ENCODE results near the gene SH3BP5L.
A peak's percentile ranks its signal among the peaks of the same experiment; 100 is the strongest.

SH3BP5L gene

GRCh38 chr1:248825136-248825535 lies 579 bp downstream of the SH3BP5L start:
- DNase-seq: no peak

DNA sequence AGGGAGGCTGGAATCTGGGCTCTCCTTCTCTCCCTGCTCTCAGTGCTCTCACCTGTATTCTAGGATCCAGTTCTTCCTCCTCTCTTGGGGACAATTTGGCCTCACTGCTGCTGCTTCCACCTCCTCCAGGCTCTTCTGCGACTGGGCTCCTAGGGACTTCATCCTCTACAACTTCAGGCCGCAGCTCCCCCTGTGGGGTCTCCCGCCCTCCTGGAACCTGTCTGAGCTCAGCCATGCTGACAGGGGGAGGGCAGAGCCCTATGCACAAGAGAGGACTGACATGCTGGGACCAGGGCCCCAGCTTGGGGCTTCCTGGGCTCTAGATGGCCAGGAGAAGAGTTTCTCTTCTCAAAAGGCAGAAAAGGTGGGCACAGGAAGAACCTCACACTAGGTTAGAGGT lies 1.0 kb downstream of the SH3BP5L start:
- no peak for DNase-seq

DNA sequence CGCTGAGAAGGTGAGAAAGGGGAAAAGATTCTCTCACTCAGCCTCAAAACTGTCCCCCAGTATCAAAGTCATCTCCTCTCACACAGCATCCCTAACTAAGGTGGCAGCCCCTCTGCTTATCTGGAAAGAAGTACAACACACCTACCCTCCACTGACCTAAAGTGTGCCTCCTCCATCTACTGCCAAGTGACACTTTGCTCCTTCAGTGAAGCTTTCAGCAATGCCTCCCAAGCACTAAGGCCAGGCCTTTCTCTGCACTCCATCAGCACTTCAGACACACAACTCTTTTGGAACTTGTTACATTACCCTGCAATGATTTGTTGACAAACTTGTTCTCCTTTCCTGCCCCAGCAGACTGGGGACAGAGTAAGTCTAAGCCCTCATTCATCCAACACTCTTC lies 1.4 kb downstream of the SH3BP5L start:
- DNase-seq: no peak

GRCh38 chr1:248823517-248824001 lies 2.2 kb downstream of the SH3BP5L start:
- DNase-seq: no peak

DNA sequence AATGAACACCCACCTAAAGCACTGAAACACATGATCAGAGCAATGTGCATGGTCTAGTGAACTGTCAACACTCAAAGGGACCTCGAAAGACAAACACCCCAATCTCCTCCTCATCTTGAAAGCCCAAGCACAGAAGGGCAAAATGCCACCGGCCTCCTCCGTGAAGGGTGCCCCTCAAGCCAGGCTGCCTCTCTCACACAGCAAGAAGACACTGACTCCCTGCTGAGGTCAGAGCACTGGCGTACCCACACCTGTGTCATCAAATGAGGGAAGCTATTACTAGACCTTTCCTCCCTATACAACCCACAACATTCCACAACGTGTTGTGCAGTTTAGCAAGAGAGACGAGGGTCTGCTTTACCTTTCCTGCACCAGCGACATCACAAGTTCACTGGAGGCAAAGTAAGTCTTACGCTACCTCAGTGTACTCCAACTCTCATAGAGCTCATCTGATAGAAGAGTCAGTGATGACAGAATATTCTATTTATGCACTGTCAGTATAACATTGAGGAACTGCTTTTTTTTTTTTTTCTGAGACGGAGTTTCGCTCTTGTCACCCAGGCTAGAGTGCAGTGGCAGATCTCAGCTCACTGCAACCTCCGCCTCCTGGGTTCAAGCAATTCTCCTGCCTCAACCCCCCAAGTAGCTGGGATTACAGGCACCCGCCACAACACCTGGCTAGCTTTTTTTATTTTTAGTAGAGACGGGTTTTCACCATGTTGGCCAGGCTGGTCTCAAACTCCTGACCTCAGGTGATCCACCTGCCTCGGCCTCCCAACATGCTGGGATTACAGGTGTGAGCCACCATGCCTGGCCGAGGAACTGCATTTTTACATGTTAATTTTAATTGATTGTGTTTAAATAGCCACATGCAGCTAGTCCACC lies 3.3 kb downstream of the SH3BP5L start:
- DNase-seq: no peak

DNA sequence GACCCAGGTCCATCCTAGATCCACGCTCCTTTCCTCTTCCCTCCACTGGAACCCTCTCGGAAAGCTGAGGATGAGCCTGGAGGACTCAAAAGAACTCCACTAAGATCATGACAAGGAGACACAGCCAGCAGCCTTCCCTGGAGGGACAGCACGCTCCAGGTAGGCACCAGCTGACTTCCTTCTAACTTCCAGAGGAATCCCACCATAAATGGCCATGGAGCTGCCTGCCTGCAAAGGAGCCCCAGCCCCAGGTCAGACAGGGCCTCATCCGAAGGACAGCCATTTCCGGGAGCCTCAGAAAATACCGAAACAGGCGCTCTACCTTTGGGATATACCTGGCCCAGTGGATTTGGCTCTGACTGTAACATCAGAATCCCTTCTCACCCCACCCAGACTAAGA lies 4.1 kb downstream of the SH3BP5L start:
- no peak for DNase-seq

GRCh38 chr1:248821101-248821500 lies 4.6 kb downstream of the SH3BP5L start:
- DNase-seq: peak; percentile 52

GRCh38 chr1:248820041-248820585 lies 5.6 kb downstream of the SH3BP5L start:
- no peak for DNase-seq

DNA sequence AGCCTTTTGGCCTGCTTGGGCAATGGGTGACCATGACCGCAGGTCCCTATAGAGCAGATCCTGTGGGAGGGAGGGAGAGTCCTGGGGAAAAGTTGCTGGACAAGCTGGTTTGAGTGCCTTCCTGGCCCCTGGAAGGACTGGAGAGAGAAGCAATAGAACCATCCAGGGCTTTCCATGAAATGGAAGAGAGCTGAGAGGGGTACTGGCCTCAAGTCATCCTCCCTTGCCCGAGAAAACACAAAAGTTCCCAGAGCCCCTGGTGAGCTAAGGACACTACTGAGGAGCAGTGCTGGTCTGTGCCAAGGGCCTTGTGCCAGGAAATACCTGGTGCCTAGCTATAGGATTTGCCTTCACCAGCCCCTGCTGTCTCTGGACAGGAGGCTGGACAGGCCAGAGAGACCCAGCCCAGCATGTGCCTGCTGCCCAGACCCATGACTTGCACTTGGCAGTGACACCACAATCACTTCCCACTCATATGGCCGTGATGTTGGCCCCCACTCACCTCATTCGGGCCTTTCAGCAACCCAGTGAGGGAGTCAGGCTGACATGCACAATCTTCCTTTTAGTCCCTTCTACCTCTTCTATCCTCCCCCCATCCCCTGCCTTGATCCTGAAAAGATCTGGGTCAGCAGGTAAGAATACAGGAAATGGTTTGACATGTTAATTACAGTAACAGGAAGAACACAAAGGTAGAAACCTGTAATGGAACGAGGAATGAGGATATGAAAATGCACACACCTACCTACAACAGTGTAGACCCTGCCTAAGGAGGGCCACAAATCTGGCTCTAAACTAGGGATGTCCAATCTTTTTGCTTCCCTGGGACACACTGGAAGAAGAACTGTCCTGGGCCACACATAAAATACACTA lies 7.0 kb downstream of the SH3BP5L start:
- DNase-seq: no peak

- DNase-seq: no peak
Measured at GRCh38 chr1:248817065-248817464, 8.7 kb downstream of the SH3BP5L start.

DNA sequence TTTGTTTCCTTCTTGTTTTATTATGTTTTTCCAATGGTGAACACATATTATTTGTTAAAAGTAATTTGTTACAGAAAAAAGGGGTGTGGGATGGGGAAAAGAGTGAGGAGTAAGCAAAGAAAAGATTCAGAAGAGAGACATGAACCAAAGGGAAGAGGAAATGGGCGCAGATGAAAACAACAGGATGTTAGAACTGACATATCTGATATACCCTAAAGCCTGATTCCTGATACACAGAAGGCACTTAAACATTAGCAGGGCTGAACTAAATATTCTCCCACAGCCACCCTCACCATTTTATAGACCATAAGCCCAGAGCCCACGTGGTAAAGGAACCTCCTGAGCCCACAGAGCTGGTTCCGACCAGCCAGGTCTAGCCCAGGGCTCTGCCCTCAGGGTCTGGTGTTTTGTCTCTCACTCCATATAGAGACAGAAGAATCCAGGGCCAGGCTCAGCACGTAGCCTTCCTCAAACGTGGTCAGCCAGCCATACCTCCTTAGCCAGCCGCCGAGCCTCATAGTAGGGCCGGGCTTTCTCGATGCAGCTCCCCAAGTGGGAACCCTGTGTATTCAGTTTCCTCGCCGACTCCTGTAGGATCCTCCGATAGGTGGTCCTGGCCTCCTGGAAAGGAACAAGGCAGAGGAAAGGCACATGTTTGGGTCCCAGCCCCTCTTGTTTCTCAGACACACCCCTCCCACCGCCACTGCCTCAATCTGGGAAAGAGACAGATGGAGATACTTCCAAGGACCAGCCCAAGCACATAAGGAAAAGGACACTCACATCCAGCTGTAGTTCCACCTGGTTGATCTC lies 9.5 kb downstream of the SH3BP5L start:
- no peak for DNase-seq

GRCh38 chr1:248815407-248816034 lies 10.2 kb downstream of the SH3BP5L start:
- DNase-seq: no peak

GRCh38 chr1:248814351-248814750 lies 11.4 kb downstream of the SH3BP5L start:
- no peak for DNase-seq

GRCh38 chr1:248813546-248813945 lies 12.2 kb downstream of the SH3BP5L start:
- no peak for DNase-seq

DNA sequence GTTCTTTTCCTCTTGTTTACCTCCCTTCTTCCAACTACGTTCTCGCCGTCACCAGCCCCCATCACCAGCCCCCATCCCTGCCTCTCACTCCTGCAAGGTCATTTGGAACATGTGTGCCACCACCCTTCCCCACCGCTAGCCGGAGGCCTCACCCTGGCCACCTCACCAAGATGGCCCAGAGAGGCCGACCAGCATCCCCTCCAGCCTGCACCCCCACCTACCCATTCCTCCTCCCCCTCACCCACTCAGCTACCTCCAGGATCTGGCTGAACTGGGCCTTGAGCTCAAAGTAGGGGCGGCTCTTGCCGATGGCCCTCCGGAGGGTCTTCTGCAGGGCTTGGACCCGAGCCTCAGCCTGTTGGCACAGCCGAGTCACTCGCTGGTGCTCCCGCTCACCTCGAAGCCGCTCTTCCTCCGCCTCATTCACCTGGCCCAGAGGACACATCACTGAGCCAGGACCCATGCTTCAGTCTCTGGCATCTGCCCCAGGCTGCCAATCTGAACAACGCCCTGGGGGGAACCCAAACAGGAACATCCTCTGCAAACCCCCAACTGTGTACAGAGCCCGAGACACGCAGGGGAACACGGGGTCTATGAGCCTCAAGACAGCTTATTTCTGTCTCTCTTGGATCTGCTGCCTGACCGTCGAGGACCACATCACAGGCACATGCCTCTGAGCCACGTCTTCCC lies 12.8 kb downstream of the SH3BP5L start:
- DNase-seq: no peak

- no peak for DNase-seq
Measured at GRCh38 chr1:248811514-248812490, 13.9 kb downstream of the SH3BP5L start.

- DNase-seq: no peak
Measured at GRCh38 chr1:248810727-248811513, 14.8 kb downstream of the SH3BP5L start.

- DNase-seq: no peak
Measured at GRCh38 chr1:248810000-248810726, 15.6 kb downstream of the SH3BP5L start.

- no peak for DNase-seq
Measured at GRCh38 chr1:248808876-248809275, 16.8 kb downstream of the SH3BP5L start.
